Osteocyte (in vitro differentiated cells): Measurements from ENCODE around the gene TM2D1. TPM values are rescaled to one million over a fixed set of nuclear protein-coding genes. Genes with fewer than 3 reads are reported as not detected.

Experiments used
- DNase-seq: peaks from one replicate; pipeline ENCODE4 v3.0.0; 2021; ENCODE audit warnings: mixed read lengths; ENCODE audit not compliant: unreplicated experiment; ENCODE audit errors: extremely low spot score
- H3K27ac Mint-ChIP-seq: one replicate; pipeline ENCODE4 v1.8.0; 2021; ENCODE audit warnings: mild to moderate bottlenecking, mixed read lengths; ENCODE audit not compliant: unreplicated experiment
- H3K27me3 Mint-ChIP-seq: one replicate; pipeline ENCODE4 v1.8.0; 2021; ENCODE audit warnings: mixed read lengths; ENCODE audit not compliant: unreplicated experiment
- H3K36me3 Mint-ChIP-seq: one replicate; pipeline ENCODE4 v1.8.0; 2021; ENCODE audit warnings: mixed read lengths; ENCODE audit not compliant: unreplicated experiment
- H3K4me1 Mint-ChIP-seq: one replicate; pipeline ENCODE4 v1.8.0; 2021; ENCODE audit warnings: mixed read lengths; ENCODE audit not compliant: unreplicated experiment
- H3K4me3 Mint-ChIP-seq: one replicate; pipeline ENCODE4 v1.8.0; 2021; ENCODE audit warnings: mild to moderate bottlenecking, moderate library complexity, mixed read lengths; ENCODE audit not compliant: unreplicated experiment
- H3K9me3 Mint-ChIP-seq: one replicate; pipeline ENCODE4 v1.8.0; 2021; ENCODE audit warnings: mixed read lengths; ENCODE audit not compliant: unreplicated experiment
- CTCF ChIP-seq: fragments of 200-600 bp; sonication (generic); IDR thresholded peaks from 2 replicates; pipeline ENCODE4 v1.5.0; 2021; ENCODE audit warnings: antibody characterized with exemption, mild to moderate bottlenecking, moderate library complexity
- total RNA-seq: library from RNA; stranded (reverse); gene quantifications from 2 replicates; pipeline ENCODE4 v1.2.1, GENCODE V29; 2021

TM2D1 gene
- total RNA-seq, 1 donor from 2014 or later, result 56.9 TPM

GRCh38 chr1:61672376-61672775, 52.6 kb downstream of the TM2D1 start:
- Mint-ChIP-seq H3K27me3 (no peaks in the 10 kb centered on the region), H3K4me3 (no peak overlapping the region), H3K9me3 (no peaks in the 10 kb centered on the region), H3K36me3 (peaks cover 2% of the 10 kb centered on the region), H3K27ac (no peak overlapping the region), H3K4me1 (no peaks in the 10 kb centered on the region)
- DNase-seq, result no peak
- TF ChIP-seq CTCF, result no peak

GRCh38 chr1:61670445-61670844, 54.5 kb downstream of the TM2D1 start:
- Mint-ChIP-seq H3K27ac (no peak overlapping the region), H3K4me1 (no peaks in the 10 kb centered on the region), H3K9me3 (no peaks in the 10 kb centered on the region), H3K27me3 (no peaks in the 10 kb centered on the region), H3K4me3 (no peak overlapping the region), H3K36me3 (peaks cover 2% of the 10 kb centered on the region)
- no peak for DNase-seq
- TF ChIP-seq CTCF, result no peak

- H3K27ac Mint-ChIP-seq, result no peak overlapping the region
- H3K4me3 Mint-ChIP-seq, result no peak overlapping the region
- peaks cover 2% of the 10 kb centered on the region for H3K36me3 Mint-ChIP-seq
- no peaks in the 10 kb centered on the region for H3K9me3 Mint-ChIP-seq
- DNase-seq, result no peak
- no peak for TF ChIP-seq CTCF
- no peaks in the 10 kb centered on the region for H3K4me1 Mint-ChIP-seq
- H3K27me3 Mint-ChIP-seq, result no peaks in the 10 kb centered on the region
Measured at GRCh38 chr1:61670016-61670415, 54.9 kb downstream of the TM2D1 start.

GRCh38 chr1:61659061-61659460, 65.9 kb downstream of the TM2D1 start:
- H3K27ac Mint-ChIP-seq, result no peak overlapping the region
- H3K4me3 Mint-ChIP-seq, result no peak overlapping the region
- H3K4me1 Mint-ChIP-seq, result no peaks in the 10 kb centered on the region
- TF ChIP-seq CTCF, result peak; percentile 18
- no peak for DNase-seq
- H3K27me3 Mint-ChIP-seq, result no peaks in the 10 kb centered on the region
- no peaks in the 10 kb centered on the region for H3K9me3 Mint-ChIP-seq
- H3K36me3 Mint-ChIP-seq, result no peaks in the 10 kb centered on the region

- DNase-seq, result no peak
- H3K9me3 Mint-ChIP-seq, result no peaks in the 10 kb centered on the region
- H3K27me3 Mint-ChIP-seq, result no peaks in the 10 kb centered on the region
- no peaks in the 10 kb centered on the region for H3K4me1 Mint-ChIP-seq
- no peak overlapping the region for H3K4me3 Mint-ChIP-seq
- no peak overlapping the region for H3K27ac Mint-ChIP-seq
- H3K36me3 Mint-ChIP-seq, result no peaks in the 10 kb centered on the region
- no peak for TF ChIP-seq CTCF
Measured at GRCh38 chr1:61655453-61655852, 69.5 kb downstream of the TM2D1 start.
